HepG2 (cell line): ENCODE results near the gene RNF114. TPM values are rescaled to one million over a fixed set of nuclear protein-coding genes. Genes with fewer than 3 reads are reported as not detected.

Source experiments
- ATAC-seq: fragments of 200-7000 bp; cut with Tn5 transposase; 3 replicates; pipeline ENCODE4 v1.9.1; 2020; ENCODE audit warnings: mild to moderate bottlenecking, moderate library complexity
- BruUV-seq: library from RNA; stranded (reverse); fragments of 400-500 nt; replicated peaks from 2 replicates; lab custom pipeline; 2021; lab: Mats Ljungman, UMichigan
- CTCF ChIA-PET: fragments of 300-600 bp; formaldehyde crosslinking; extraction: SDS; loops from one replicate; lab custom pipeline; 2021; ENCODE audit warnings: low total read pairs, inconsistent platforms, low intra/inter-chr PET ratio; lab: Yijun Ruan, JAX
- POLR2A ChIA-PET: fragments of 350-600 bp; sonication (Branson Sonifier 250); formaldehyde crosslinking; loops from one replicate; lab custom pipeline; 2020; ENCODE audit warnings: antibody characterized with exemption, inconsistent platforms; lab: Yijun Ruan, JAX
- DNase-seq: peaks from one replicate; pipeline ENCODE4 v3.0.0-alpha.2; 2015; ENCODE audit warnings: low spot score
- FAIRE-seq: peaks from 3 replicates; lab custom pipeline; 2011; peaks lifted over from hg19 to GRCh38; lab: Jason Lieb, UNC
- H2AFZ ChIP-seq: one replicate; pipeline ENCODE4 v1.6.1; 2011; ENCODE audit warnings: low read length, inconsistent platforms
- H3K27ac ChIP-seq: fragments of 300-600 bp; 3 replicates; pipeline ENCODE4 v1.8.0; 2011; ENCODE audit warnings: mixed run types, mild to moderate bottlenecking, mixed read lengths, low read length, inconsistent platforms; ENCODE audit not compliant: insufficient read depth; ENCODE audit errors: extremely low read length
- H3K27me3 ChIP-seq, 2 experiments: fragments of 200-600 bp in 1 of 2; 2 replicates in 1 of 2; 3 replicates in 1 of 2; pipeline versions ENCODE4 v1.6.0 to v1.8.0; 2011; ENCODE audit warnings: low read length in 2 of 2, mild to moderate bottlenecking in 2 of 2, moderate library complexity in 2 of 2, inconsistent platforms in 1 of 2; ENCODE audit not compliant: insufficient read depth in 2 of 2, control insufficient read depth in 1 of 2
- H3K36me3 ChIP-seq, 2 experiments: fragments of 200-600 bp in 1 of 2; replicated peaks in 1 of 2; 2 replicates in 1 of 2; 3 replicates in 1 of 2; pipeline versions ENCODE4 v1.5.1 to v1.8.0; 2011; ENCODE audit warnings: low read length in 2 of 2, inconsistent platforms in 1 of 2; ENCODE audit not compliant: insufficient read depth in 2 of 2, control insufficient read depth in 1 of 2
- H3K4me1 ChIP-seq: 2 replicates; pipeline ENCODE4 v1.5.1; 2012; ENCODE audit warnings: low read length, inconsistent platforms; ENCODE audit not compliant: insufficient read depth
- H3K4me2 ChIP-seq: 2 replicates; pipeline ENCODE4 v1.6.0; 2011; ENCODE audit warnings: low read depth, low read length, inconsistent platforms
- H3K4me3 ChIP-seq, 3 experiments: fragments of 200-600 bp in 1 of 3; sonication (generic), shearing (Covaris generic) in 1 of 3; replicated peaks in 1 of 3; 2 replicates each; pipeline ENCODE4 v1.5.1; 2011 to 2016; ENCODE audit warnings: low read length in 3 of 3, inconsistent platforms in 2 of 3, low read depth in 2 of 3, mild to moderate bottlenecking in 2 of 3, control low read depth in 1 of 3, mixed read lengths in 1 of 3; ENCODE audit not compliant: insufficient read depth in 1 of 3
- H3K79me2 ChIP-seq: one replicate; pipeline ENCODE4 v1.6.1; 2011; ENCODE audit warnings: low read length, inconsistent platforms; ENCODE audit not compliant: insufficient read depth
- H3K9ac ChIP-seq: 2 replicates; pipeline ENCODE4 v1.6.0; 2011; ENCODE audit warnings: mild to moderate bottlenecking, low read depth, low read length, inconsistent platforms; ENCODE audit not compliant: insufficient read depth
- H3K9me3 ChIP-seq: 2 replicates; pipeline ENCODE4 v1.5.1; 2012; ENCODE audit warnings: mild to moderate bottlenecking, low read length
- H4K20me1 ChIP-seq: 2 replicates; pipeline ENCODE4 v1.6.0; 2011; ENCODE audit warnings: inconsistent platforms, mild to moderate bottlenecking, low read length, moderate library complexity; ENCODE audit not compliant: insufficient read depth
- AGO1 ChIP-seq: fragments of 200-400 bp; formaldehyde crosslinking; IDR thresholded peaks from 2 replicates; pipeline ENCODE4 v1.6.1; 2017; ENCODE audit warnings: mild to moderate bottlenecking, low read depth, low read length, moderate library complexity; ENCODE audit not compliant: poor library complexity, severe bottlenecking
- HES4 ChIP-seq: sonication (generic); formaldehyde crosslinking; IDR thresholded peaks from 2 replicates; pipeline ENCODE4 v1.9.0; 2021; ENCODE audit warnings: mild to moderate bottlenecking, missing genetic modification reagents, borderline replicate concordance
- SMARCE1 ChIP-seq: fragments of 450-650 bp; IDR thresholded peaks from 2 replicates; pipeline ENCODE4 v1.6.1; 2017; ENCODE audit warnings: borderline replicate concordance
- ZKSCAN1 ChIP-seq: fragments of 150-350 bp; IDR thresholded peaks from 2 replicates; pipeline ENCODE4 v1.6.1; 2014; ENCODE audit warnings: low read length
- ZNF274 ChIP-seq: sonication (generic); formaldehyde crosslinking; IDR thresholded peaks from 2 replicates; pipeline ENCODE4 v1.5.1; 2020; ENCODE audit warnings: mild to moderate bottlenecking, missing genetic modification reagents
- ZNF335 ChIP-seq: sonication (generic); formaldehyde crosslinking; IDR thresholded peaks from 2 replicates; pipeline ENCODE4 v1.4.0; 2020; ENCODE audit warnings: missing genetic modification reagents
- WGBS: methylation state at CpG from one replicate; pipeline ENCODE4 v1.1.6; 2017; ENCODE audit warnings: low lambda C conversion rate; 5-methylcytosine and 5-hydroxymethylcytosine counted together
- in situ Hi-C: cut with HindIII; loops from 2 replicates; pipeline ENCODE4 v1.10.0; 2017; ENCODE audit warnings: low pct_unique_long_range_greater_than_20kb; ENCODE audit not compliant: extremely low pct_ligation_motif_present
- intact Hi-C: fragments of 100-400 bp; cut with micrococcal nuclease; formaldehyde crosslinking; loops from one replicate; pipeline ENCODE4 v1.10.0; 2022; ENCODE audit not compliant: unreplicated experiment
- polyA plus RNA-seq, 8 experiments: library from polyadenylated mRNA; depleted of rRNA in 3 of 8; stranded (reverse) in 7 of 8; unstranded in 1 of 8; fragments of >200 nt; fragmentation: Illumina TruSeq in 4 of 8; extraction: Trizol in 4 of 8; gene quantifications; 2 replicates each; pipeline versions ENCODE4 v1.2.1 to v1.2.3, GENCODE V29; 2011 to 2016; ENCODE audit warnings: low read depth in 4 of 8, missing spikeins in 1 of 8, mixed read lengths in 1 of 8; ENCODE audit not compliant: insufficient read depth in 1 of 8
- total RNA-seq, 5 experiments: library from RNA; depleted of rRNA; stranded (reverse); fragments of >200 nt; fragmentation: Illumina TruSeq; extraction: Trizol; gene quantifications; 2 replicates each; pipeline ENCODE4 v1.2.3, GENCODE V29; 2016; ENCODE audit warnings: low read depth in 1 of 5
- TF ChIP-seq, protein P1 (sequence below): sonication (generic); formaldehyde crosslinking; IDR thresholded peaks from 2 replicates; pipeline ENCODE4 v1.4.0; 2020; ENCODE audit warnings: missing genetic modification reagents
- TF ChIP-seq, protein P2 (sequence below): sonication (generic); formaldehyde crosslinking; IDR thresholded peaks from 2 replicates; pipeline ENCODE4 v1.4.0; 2020; ENCODE audit warnings: missing genetic modification reagents, borderline replicate concordance

Gene RNF114
- total and polyA plus RNA-seq, 2 of the 13 experiments (the other 11 are each of a cell fraction or from before 2014, with no cell fraction given), result 119 to 126 TPM

DNA sequence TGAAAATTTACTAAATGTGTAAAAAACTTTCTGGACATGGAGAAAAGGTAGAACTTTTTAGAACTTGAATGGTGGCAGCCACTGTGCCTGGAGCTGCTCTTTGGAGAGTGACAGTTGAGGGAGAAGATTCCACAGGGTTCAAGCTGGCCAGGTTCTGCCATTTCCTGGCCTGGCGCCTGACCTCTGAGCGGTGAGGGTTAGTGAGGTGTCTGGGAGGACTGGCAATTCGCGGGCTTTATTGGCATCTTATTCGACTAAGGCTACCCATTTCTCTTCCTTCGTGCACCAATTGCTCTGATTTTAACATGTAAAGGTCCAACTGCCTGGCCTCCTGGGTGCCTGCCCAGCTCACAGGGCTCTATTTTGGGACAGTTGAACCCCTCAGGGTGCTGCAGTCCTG, 49.0 kb downstream of the RNF114 start:
- no peak for FAIRE-seq
- H3K4me3 ChIP-seq, result no peak overlapping the region
- H3K9ac ChIP-seq, result no peak overlapping the region
- ChIA-PET POLR2A (interaction anchor here (0.5 to 6.8 kb wide), 2 partner anchors 32 to 85 kb away, joined by 3 to 58 read pairs; no protein-coding TSS in a partner anchor), CTCF (no interaction called here)
- H4K20me1 ChIP-seq, result no peaks in the 10 kb centered on the region
- H2AFZ ChIP-seq, result no peak overlapping the region
- peaks cover 70% of the 10 kb centered on the region for H3K4me1 ChIP-seq
- ATAC-seq, result no peak
- TF ChIP-seq, protein P1, sequence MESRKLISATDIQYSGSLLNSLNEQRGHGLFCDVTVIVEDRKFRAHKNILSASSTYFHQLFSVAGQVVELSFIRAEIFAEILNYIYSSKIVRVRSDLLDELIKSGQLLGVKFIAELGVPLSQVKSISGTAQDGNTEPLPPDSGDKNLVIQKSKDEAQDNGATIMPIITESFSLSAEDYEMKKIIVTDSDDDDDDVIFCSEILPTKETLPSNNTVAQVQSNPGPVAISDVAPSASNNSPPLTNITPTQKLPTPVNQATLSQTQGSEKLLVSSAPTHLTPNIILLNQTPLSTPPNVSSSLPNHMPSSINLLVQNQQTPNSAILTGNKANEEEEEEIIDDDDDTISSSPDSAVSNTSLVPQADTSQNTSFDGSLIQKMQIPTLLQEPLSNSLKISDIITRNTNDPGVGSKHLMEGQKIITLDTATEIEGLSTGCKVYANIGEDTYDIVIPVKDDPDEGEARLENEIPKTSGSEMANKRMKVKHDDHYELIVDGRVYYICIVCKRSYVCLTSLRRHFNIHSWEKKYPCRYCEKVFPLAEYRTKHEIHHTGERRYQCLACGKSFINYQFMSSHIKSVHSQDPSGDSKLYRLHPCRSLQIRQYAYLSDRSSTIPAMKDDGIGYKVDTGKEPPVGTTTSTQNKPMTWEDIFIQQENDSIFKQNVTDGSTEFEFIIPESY (CRISPR knock-in tag), result peak; percentile 89
- no peak for TF ChIP-seq HES4
- intact Hi-C loops (no loop called here), in situ Hi-C loops (no loop called here)
- H3K36me3 ChIP-seq, result no peaks in the 10 kb centered on the region; a peak in 2 of 5 replicates
- H3K4me2 ChIP-seq, result peak overlapping the region; percentile 2; the same call in 1 of the 2 replicates
- H3K9me3 ChIP-seq, result no peaks in the 10 kb centered on the region
- no peak overlapping the region for H3K27ac ChIP-seq
- peaks cover 5 to 24% of the 10 kb centered on the region in 2 experiments for H3K27me3 ChIP-seq
- no TSS peak for BruUV-seq
- no peaks in the 10 kb centered on the region for H3K79me2 ChIP-seq
- DNase-seq, result no peak
- WGBS, result 93% methylated on average over 6 of the region's 6 CpGs

DNA sequence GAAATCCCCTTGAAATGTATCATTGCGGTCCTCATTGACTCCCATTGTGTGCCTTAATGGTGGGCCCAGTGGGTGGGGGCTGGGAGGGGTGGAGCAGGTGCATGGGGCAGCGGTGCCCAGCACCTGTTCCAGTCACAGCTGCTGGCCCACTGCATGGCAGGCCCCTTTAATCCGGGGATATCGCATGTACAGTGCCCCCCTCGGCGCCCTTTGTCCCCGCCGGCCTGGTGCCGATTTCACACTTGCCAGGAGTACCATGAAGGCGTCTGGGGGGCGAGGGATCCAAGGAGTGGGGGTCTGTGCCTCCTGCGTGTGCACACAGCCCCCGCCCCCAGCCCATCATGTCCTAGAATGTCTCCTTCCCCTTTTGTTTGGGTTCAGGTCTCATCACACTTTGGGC, 49.4 kb downstream of the RNF114 start:
- no peaks in the 10 kb centered on the region; a peak in 2 of 5 replicates for H3K36me3 ChIP-seq
- H3K4me3 ChIP-seq, result no peak overlapping the region
- H2AFZ ChIP-seq, result no peak overlapping the region
- no peak for TF ChIP-seq ZNF335
- TF ChIP-seq ZKSCAN1, result no peak
- no peak for TF ChIP-seq ZNF274 (CRISPR knock-in tag)
- peak; percentile 88 for TF ChIP-seq AGO1
- no peak for TF ChIP-seq SMARCE1
- TF ChIP-seq, protein P2, sequence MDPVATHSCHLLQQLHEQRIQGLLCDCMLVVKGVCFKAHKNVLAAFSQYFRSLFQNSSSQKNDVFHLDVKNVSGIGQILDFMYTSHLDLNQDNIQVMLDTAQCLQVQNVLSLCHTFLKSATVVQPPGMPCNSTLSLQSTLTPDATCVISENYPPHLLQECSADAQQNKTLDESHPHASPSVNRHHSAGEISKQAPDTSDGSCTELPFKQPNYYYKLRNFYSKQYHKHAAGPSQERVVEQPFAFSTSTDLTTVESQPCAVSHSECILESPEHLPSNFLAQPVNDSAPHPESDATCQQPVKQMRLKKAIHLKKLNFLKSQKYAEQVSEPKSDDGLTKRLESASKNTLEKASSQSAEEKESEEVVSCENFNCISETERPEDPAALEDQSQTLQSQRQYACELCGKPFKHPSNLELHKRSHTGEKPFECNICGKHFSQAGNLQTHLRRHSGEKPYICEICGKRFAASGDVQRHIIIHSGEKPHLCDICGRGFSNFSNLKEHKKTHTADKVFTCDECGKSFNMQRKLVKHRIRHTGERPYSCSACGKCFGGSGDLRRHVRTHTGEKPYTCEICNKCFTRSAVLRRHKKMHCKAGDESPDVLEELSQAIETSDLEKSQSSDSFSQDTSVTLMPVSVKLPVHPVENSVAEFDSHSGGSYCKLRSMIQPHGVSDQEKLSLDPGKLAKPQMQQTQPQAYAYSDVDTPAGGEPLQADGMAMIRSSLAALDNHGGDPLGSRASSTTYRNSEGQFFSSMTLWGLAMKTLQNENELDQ, result no peak
- peaks cover 8 to 24% of the 10 kb centered on the region in 2 experiments for H3K27me3 ChIP-seq
- no peak overlapping the region for H3K9ac ChIP-seq
- ChIA-PET POLR2A (interaction anchor here (0.5 to 1.1 kb wide), 2 partner anchors 30 to 31 kb away, joined by 3 read pairs; no protein-coding TSS in a partner anchor), CTCF (no interaction called here)
- H3K4me1 ChIP-seq, result peaks cover 70% of the 10 kb centered on the region
- H4K20me1 ChIP-seq, result no peaks in the 10 kb centered on the region
- intact Hi-C loops, result no loop called here
- 93% methylated on average over 13 of the region's 13 CpGs for WGBS
- H3K4me2 ChIP-seq, result peak overlapping the region; percentile 2; the same call in 1 of the 2 replicates
- no peaks in the 10 kb centered on the region for H3K9me3 ChIP-seq
- no peaks in the 10 kb centered on the region for H3K79me2 ChIP-seq
- ATAC-seq (no peak), FAIRE-seq (no peak), DNase-seq (no peak)
- no TSS peak for BruUV-seq
- in situ Hi-C loops, result no loop called here
- H3K27ac ChIP-seq, result no peak overlapping the region
